GM19025 (cell line): ENCODE data around the gene TCEANC2.

ENCODE experiments used
- ATAC-seq: cut with Tn5 transposase; IDR thresholded peaks from one replicate; pipeline ENCODE4 v1.9.1; 2021; ENCODE audit warnings: mild to moderate bottlenecking, low read depth, moderate library complexity; ENCODE audit not compliant: unreplicated experiment

TCEANC2 gene

DNA sequence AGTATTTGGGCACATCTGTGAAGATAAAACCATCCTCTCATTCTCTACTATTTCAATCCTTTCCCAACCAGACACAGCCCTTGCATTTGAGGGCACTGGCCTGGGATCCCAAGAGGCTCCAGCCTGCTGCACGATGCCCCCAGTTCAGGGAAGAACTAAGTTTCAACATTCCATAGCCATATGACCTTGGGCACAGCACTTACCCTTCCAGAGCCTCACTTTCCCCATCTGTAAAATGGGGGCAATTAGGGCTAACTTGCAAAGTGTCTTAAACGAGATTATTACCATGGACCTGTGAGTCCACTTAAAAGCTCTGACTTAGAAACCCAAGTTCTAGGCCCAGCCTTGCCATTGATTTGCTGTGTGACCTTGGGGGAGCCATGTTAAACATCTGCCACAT, 76.5 kb downstream of the TCEANC2 start:
- ATAC-seq: no peak

DNA sequence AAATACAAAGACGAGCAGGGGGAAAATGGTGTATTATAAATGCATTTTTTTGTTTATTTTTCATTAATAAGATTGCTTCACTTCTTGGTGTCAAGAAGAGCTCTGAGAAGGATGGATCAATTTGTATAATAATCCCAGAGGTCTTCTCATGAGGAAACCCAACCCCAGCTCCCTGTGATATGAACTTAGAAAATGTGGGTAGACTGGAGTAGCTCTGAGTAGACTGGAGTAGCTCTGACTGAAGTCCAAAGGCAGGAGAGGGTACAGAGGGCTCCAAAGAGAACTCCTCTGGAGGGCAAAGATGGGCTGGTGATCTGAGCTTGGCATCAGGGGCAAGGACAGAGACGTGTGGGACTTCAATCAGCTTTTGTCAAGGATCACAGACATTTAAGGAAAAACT, 78.0 kb downstream of the TCEANC2 start:
- no peak for ATAC-seq

DNA sequence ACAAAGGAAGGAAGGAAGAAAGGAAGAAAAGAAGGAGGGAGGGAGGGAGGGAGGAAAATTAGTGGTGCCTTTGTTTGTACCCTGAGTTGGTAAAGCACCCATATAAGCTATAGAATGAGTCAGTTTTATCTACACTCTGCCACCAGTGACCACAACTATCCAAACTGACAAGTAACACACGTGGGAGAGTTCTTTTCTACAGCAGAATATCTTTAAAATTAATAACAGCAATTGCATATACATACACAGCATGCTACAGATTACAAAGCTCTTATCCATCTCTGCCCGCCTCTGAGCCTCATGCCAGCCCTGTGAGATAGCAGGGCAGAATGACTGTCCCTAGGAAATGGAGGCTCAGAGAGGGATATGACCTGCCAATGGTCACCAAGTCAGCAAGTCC, 79.1 kb downstream of the TCEANC2 start:
- ATAC-seq: no peak

DNA sequence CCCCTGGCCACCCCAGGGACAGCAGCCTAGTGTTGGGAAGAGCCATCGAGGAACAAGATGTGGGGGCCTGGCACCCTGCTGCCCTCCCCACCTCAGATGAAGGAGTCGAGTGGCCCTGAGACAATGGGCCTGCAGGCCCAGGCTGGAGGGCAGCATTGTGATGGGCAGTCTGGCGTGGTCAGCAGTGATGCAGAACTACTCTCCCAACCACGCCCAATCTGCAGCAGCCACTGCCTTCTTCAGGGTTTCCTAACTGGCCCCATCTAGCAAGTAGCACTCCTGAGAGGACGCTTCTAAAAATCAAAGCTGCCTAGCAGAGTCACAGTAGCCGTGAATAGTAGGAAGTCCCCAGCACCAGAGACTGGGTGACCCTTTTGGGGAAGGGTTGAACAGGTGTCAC, 80.9 kb downstream of the TCEANC2 start:
- ATAC-seq: no peak

DNA sequence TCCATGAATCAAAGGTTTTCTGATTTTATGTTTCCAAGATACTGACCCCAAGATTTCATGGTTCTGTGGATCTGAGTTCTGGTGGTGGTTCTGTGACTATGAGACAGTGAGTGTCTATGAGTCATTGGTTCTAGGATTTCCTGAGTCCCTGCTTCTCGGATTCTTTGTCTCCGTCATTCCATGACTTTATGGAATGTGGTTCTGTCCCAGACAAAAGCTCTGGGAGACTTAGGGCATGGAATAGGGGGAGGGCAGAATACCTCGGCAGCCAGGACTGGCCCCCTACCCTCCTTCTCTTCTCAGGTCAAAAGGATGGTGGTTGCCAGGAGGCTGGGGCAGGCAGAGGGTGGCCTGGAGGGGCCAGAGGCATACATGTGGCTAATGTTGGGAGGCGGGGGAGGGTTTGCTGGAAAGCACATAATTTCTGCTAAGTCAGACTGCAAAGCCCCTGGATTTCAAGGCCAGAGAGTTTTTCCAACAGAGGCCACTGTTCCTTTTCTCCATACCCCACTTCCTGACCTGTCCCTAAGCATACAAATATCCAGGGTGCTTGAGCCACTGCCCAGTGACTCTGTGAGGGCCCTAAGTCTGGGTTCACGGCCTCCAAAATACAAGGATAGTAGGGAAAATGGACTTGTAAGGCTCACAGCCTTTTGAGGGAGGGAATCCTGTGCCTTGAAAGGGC, 82.2 kb downstream of the TCEANC2 start:
- no peak for ATAC-seq

DNA sequence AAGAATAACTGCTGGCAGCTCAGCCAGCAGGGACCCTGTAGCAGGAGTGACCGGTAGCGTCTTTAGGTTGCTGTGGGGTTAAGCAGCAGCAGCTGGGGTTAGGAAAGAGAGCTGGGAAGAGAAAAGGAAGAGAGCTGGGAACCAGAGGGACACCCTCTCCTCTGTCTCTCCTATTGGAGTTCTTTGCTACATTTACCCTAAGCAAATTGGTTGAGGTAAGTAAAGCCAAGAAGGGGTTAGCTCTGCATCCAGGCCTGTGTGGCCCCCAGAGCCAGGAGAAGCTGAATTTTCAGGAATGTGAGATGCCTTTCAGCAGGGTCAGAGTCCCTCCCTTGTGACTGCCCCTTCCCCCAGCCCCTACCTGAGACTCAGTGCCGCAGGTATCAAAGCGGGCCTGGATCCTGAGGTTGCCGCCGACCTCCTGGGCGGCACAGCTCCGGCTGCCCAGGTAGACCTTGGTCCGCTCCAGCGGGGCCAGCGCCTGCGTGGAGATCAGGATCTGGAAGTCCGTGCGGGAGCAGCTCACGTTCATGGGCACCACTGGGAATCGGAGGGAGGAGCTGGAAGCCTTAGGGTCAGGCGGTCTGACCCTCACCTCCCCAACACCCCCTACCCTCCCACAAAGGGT, 83.0 kb downstream of the TCEANC2 start:
- ATAC-seq: no peak

DNA sequence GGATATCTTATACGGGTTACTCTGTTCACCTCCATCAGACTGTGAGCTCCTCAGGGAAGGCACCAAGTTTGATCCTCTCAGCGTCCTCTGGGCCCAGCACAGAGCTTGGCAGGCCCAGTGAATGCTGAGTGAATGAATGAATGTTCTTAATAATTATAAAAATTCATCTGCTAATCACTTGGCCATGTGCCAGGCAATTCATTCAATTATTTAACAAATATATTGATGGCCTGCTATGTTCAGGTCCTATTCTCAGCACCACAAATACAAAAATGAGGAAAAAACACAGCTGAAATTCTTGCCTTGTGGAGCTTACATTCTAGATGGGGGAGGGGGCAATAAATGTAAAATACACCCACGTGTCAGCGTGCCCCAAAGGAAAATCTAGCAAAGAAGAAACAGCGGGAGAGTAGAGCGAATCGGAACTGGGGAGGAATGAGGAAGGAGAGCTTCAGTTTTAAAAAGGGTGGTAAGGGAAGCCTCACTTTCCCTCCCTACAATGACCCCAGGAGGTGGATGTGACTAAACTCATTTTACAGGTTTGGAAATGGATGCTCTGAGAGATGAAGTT, 83.6 kb downstream of the TCEANC2 start:
- ATAC-seq: no peak

DNA sequence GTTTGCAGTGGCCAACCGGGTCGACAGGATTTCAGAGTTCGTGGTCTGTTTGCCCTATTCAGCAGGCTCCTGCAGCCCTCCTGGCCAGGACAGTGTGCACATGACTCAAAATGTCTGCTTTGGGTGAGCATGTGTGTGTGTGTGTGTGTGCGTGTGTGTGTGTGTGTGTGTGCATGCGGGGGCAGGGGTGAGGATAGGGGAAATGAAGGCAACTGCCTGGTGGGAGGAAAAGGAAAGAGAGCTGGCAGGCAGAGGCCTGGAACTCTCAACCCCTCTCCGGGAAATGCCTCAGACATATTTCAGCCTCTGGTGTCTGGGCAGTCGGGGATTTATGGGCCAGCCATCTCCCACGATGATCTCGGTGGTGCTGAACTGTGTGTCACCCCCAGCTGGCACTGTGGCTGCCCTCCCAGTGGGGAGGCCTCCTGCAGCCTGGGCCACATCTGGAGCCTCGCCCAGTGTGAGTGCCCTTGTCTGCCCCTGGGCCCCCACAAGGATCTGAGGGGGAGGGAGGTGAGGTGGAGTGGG, 84.2 kb downstream of the TCEANC2 start:
- ATAC-seq: no peak

DNA sequence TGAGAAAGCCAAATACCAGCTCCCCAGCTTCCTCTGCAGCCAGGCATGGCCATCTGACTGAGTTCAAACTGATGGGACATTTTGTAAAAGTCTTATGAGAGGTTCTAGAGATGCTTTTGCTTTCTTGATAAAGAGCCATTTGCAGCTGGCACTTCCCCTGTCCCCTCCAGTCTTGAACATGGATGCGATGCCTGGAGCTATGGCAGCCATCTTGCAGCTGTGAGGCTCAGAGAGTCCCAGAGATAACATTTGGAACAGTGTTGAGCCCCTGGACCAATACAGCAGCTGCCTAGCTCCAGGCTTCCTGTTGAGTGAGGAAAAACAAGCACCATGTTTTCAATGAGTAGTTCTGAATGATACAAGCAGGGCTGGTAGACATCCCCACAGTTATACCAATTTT, 85.6 kb downstream of the TCEANC2 start:
- ATAC-seq: no peak

DNA sequence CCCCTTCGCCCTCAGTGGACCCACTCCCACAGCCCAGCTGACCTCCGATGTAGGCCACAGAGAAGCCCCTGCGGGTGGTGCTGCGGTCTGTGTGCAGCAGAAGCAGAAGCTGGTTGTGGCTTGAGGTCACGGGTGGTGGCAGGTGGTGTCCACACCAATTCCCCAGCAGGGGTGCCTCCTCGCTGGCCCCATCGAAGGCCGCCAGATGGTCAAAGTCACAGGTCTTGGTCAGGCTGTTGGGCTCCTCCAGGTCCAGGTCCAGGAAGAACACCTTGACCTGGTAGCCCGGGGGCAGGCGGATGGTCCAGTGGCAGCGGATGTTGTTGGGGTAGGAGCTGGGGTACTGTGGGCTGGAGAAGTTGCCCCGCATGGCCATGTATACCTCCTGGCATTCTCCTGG, 86.3 kb downstream of the TCEANC2 start:
- ATAC-seq: no peak

DNA sequence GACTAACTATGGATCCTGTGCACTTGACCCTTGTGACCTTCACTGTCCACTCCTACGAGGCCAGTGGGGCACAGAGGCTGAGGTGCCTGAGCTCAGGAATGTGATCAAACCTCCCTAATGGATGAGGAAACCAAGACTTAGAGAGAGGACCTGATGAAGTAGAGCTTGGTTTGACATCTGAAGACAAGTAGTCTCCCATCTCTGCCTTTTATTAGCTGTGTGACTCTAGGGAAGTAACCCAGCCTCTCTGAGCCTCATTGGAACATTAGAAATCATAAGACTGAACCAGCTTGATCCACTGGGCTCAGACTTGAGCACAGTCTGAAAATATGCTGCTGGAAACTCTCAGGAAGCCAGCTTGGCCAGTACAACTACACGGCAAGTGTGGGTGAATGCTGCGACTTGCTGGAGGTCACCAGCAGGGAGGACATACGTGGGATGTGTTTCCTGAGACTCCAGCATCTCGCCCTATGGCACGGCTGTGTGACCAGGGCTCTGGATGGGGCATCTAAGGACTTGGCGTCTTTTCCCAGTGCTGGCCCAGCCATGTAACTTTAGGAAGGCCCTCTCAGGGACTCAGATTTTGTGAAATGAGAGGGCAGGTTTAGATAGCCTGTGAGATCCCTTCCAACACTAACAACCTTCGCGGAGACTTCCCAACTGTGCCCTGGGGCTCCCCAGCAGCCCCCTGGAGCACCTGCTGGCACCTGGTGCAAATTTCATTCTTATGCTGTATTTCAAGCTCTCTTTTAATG, 88.9 kb downstream of the TCEANC2 start:
- ATAC-seq: no peak

DNA sequence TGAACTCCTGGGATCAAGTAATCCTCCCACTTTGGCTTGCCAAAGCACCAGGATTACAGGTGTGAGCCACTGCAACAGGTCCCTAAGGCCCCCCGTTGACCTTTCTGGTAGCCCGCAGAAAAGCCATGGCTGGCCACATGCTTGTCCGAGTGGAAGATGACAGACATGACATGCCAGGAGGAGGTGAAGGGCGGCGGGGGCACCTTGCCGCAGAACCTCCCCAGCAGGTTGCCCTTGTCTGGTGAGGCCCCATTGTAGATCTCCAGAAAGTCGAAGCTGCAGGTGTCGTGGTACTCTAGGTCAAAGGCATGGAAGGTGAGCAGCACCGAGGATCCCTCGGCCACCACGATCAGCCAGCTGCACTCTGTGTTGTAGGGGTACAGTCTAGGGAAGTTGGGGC, 91.0 kb downstream of the TCEANC2 start:
- no peak for ATAC-seq

DNA sequence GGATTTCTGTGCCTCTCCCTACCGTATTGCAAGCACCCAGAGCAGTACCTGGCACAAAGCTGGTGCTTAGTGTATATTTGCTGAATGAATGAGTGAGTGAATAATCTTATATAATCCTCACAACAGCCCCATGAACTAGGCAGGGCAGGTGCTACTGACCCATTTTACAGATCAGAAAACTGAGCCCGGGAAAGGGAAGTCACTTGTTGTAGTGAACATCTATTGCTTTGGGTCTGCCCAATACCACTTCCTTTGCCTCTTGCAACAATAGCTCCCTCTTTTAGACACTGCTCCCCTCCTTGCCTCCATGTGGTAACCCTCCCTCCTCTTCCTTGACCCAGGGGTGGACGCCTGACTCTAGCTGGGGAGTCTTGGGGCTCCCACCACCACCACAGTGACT, 96.3 kb downstream of the TCEANC2 start:
- ATAC-seq: no peak

DNA sequence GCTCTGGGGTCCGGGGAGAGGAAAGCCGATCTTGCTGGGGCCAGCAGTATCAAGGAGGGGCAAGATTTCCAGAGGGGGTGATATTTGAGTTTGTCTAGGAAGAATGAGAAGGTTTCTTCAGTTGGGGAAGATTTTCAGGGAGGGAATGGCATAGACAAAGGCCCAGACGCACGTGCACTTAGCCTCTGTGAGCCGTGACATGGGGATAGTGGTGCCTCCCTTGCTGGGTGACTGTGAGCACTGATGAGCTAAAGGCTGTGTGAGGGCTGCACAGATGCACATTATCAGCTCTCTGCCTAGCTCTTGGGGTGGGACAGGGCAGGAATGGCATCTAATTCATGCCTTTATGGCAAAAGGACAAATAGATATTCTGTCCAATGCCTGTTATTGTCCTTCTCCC, 97.6 kb downstream of the TCEANC2 start:
- ATAC-seq: no peak

DNA sequence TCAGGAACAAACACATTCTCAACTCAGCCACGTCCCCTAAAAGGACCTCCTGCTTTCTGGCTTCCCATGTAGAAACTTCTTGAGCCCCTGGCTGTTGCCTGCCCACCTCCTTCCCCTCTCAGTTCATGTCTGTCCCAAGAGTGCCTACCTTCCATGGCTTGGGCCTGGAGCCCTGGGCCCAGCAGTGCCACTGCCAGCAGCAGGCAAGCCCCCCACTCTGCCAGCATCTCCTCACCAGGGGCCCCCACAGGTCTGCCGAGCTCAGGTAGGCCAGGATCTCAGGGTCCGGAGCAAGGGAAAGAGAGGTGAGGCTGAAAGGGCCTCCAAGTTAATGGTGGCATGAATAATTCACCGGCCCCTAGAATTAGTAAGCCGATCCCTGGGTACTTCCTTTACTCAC, 99.3 kb downstream of the TCEANC2 start, which contains the start of gene CDCP2:
Gene CDCP2, minus strand, starts transcription at position 305 of the 400 bp plus-strand sequence. Its CDS starts 78 bp downstream, at position 227.
- no peak for ATAC-seq

DNA sequence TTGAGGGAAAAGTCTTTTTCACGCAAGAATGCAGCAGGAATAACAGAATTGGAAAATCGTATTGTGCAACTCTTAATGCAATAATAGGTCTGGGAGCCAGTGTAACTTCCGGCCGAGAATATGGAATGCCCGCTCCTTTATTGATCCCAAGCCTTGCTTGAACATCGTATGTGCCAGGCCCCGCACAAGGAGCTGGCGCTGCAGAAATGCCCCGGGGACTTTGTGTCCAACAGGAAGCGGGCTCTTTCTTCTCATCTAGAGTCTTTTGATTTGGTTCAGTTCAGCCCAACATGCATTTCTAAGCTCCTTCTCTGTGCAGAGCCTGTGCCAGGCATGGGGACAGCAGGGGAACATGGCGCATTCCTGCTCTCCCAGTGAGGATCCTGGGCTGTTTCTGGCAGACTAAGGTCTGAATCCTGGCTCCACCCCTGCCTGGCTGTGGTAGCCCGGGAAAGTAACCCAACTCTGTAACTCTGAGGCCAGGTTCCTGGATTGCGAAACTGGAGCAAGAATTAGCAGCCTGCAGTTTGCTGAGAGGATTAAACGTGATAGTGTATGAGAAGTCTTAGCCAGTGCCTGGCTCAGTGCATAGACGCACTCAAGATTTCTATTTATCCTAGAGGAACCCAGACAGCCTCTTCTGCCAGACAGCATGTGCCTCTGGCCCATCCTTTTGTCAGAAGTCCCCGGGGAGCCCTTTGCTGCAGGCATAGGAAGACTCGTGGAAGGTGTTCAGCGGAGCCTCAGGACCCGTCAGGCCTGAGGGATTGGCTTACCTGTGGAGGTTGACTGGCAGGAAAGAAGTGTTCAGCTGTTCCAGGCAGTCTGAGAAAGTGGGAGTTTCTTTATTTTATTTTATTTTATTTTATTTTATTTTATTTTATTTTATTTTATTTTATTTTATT, 100.4 kb downstream of the TCEANC2 start:
- no peak for ATAC-seq
